DOHH2 (cell line): ENCODE results near the gene JMJD8.

Experiments
- H3F3A ChIP-seq: fragments of 200-600 bp; sonication (generic), shearing (Covaris generic); 2 replicates; pipeline ENCODE4 v1.6.0; 2016; ENCODE audit warnings: antibody characterized with exemption, mild to moderate bottlenecking; ENCODE audit not compliant: control insufficient read depth, insufficient read depth
- H3K27ac ChIP-seq: fragments of 200-600 bp; sonication (generic); 2 replicates; pipeline ENCODE4 v1.5.1; 2014; ENCODE audit warnings: low read depth, mild to moderate bottlenecking, low read length, moderate library complexity
- H3K27me3 ChIP-seq: fragments of 200-600 bp; sonication (generic); 2 replicates; pipeline ENCODE4 v1.6.1; 2014; ENCODE audit warnings: mild to moderate bottlenecking, low read length, mixed read lengths; ENCODE audit not compliant: control insufficient read depth
- H3K36me3 ChIP-seq: fragments of 200-600 bp; sonication (generic); 2 replicates; pipeline ENCODE4 v1.6.1; 2014; ENCODE audit warnings: mild to moderate bottlenecking, low read length, moderate library complexity, mixed read lengths; ENCODE audit not compliant: control insufficient read depth
- H3K4me1 ChIP-seq: fragments of 200-600 bp; sonication (generic); 2 replicates; pipeline ENCODE4 v1.6.1; 2014; ENCODE audit warnings: mild to moderate bottlenecking, low read length, mixed read lengths; ENCODE audit not compliant: control insufficient read depth
- H3K4me2 ChIP-seq: fragments of 200-600 bp; sonication (generic); 2 replicates; pipeline ENCODE4 v1.6.0; 2014; ENCODE audit warnings: mild to moderate bottlenecking, low read length, moderate library complexity
- H3K4me3 ChIP-seq: fragments of 200-600 bp; sonication (generic); 2 replicates; pipeline ENCODE4 v1.5.1; 2014; ENCODE audit warnings: mild to moderate bottlenecking, low read length, mixed read lengths
- H3K79me2 ChIP-seq: fragments of 200-600 bp; sonication (generic); 2 replicates; pipeline ENCODE4 v1.6.1; 2014; ENCODE audit warnings: mild to moderate bottlenecking, low read length, mixed read lengths; ENCODE audit not compliant: control insufficient read depth
- H3K9me2 ChIP-seq: fragments of 200-600 bp; sonication (generic); replicated peaks from 2 replicates; pipeline ENCODE4 v1.6.1; 2014; ENCODE audit warnings: mild to moderate bottlenecking, low read length, mixed read lengths; ENCODE audit not compliant: control insufficient read depth
- H3K9me3 ChIP-seq: fragments of 200-600 bp; sonication (generic); 2 replicates; pipeline ENCODE4 v1.6.1; 2014; ENCODE audit warnings: antibody characterized with exemption, low read length, mixed read lengths; ENCODE audit not compliant: control insufficient read depth, insufficient read depth
- H4K20me1 ChIP-seq: fragments of 200-600 bp; sonication (generic); 2 replicates; pipeline ENCODE4 v1.6.0; 2014; ENCODE audit warnings: low read depth, mild to moderate bottlenecking, antibody characterized with exemption, low read length, moderate library complexity; ENCODE audit not compliant: control insufficient read depth, insufficient read depth
- CTCF ChIP-seq: fragments of 200-600 bp; sonication (generic); IDR thresholded peaks from one replicate; pipeline ENCODE4 v1.5.1; 2014; ENCODE audit warnings: antibody characterized with exemption, mild to moderate bottlenecking, low read depth, low read length; ENCODE audit not compliant: poor library complexity, severe bottlenecking
- EZH2phosphoT487 ChIP-seq: fragments of 200-600 bp; sonication (generic); IDR thresholded peaks from 2 replicates; pipeline ENCODE4 v1.6.1; 2017; ENCODE audit warnings: borderline replicate concordance, mild to moderate bottlenecking, antibody characterized with exemption, low read length, moderate library complexity, mixed read lengths

The JMJD8 gene

GRCh38 chr16:638034-638543 lies 46.0 kb downstream of the JMJD8 start:
- no peak overlapping the region for H3K27ac ChIP-seq
- peaks cover 48% of the 10 kb centered on the region for H3K79me2 ChIP-seq
- no peak overlapping the region for H3K4me3 ChIP-seq
- no peaks in the 10 kb centered on the region for H4K20me1 ChIP-seq
- peaks cover 34% of the 10 kb centered on the region for H3K36me3 ChIP-seq
- H3K4me1 ChIP-seq, result peaks cover 54% of the 10 kb centered on the region
- H3F3A ChIP-seq, result peaks cover 16% of the 10 kb centered on the region
- TF ChIP-seq EZH2phosphoT487 (no peak), CTCF (no peak)
- H3K9me2 ChIP-seq, result no peaks in the 10 kb centered on the region
- no peaks in the 10 kb centered on the region for H3K27me3 ChIP-seq
- H3K4me2 ChIP-seq, result peak overlapping the region; percentile 77
- H3K9me3 ChIP-seq, result no peaks in the 10 kb centered on the region

- Histone ChIP-seq H3K79me2 (peaks cover 41% of the 10 kb centered on the region), H3K9me2 (no peaks in the 10 kb centered on the region), H3K27ac (peak overlapping the region; percentile 67), H3K4me1 (peaks cover 48% of the 10 kb centered on the region), H3K36me3 (peaks cover 30% of the 10 kb centered on the region), H3K4me2 (peak overlapping the region; percentile 95), H4K20me1 (no peaks in the 10 kb centered on the region), H3K9me3 (no peaks in the 10 kb centered on the region), H3K4me3 (peak overlapping the region; percentile 82), H3K27me3 (no peaks in the 10 kb centered on the region), H3F3A (peaks cover 16% of the 10 kb centered on the region)
- TF ChIP-seq CTCF, result no peak
- no peak for TF ChIP-seq EZH2phosphoT487
These were observed 46.8 kb downstream of the JMJD8 start for GRCh38 chr16:637081-638018.

DNA sequence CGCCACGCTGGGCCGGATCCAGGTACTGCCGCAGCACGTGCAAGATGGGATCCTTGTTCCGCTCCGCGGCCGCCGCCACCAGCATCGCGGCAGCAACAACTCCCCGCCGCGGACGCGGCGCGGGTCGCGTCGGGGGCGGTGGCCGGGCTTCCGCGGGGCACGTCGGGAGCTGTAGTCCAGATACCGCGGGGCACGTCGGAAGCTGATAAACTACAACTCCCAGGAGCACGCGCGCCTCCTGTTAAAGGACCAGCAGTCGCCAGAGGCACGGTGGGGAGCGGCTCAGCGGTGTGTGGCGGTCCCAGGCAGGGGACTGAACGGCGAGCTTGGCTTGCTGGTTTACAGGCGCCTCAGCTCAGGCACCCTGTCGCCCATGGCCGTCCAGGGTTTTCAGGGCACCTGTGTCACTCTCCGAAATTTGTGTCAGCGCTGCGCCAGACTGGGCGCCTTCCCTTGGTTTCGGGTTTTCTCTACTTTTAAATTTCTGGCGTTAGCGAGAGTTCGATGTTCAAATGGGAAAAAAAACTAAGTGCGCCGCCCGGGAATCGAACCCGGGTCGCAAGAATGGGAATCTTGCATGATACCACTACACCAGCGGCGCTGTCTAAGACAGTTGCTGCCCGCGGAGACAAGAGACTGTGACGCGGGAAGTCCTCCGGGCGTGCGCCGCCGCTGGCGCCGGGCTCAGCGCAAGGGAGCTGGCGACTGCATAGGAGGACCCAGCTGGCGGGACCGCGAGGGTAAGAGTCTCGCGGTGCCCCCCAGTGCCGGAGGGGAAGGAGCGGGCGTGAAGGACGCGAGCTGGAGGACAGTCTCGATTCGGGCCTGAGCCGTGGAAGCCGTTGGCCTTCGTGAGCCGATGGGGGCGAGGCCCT lies 47.7 kb downstream of the JMJD8 start, which contains the start of gene METTL26:
Gene METTL26 (minus strand): TSS at position 100 of the 875 bp plus-strand sequence. CDS start 15 bp downstream, at position 85.
- Histone ChIP-seq H3K4me3 (peak within 1 kb of the TSS; percentile 82), H3K79me2 (peaks cover 32% of the 10 kb centered on the region), H3K27ac (peak within 1 kb of the TSS; percentile 67), H4K20me1 (no peaks in the 10 kb centered on the region), H3K9me2 (no peaks in the 10 kb centered on the region), H3K36me3 (peaks cover 29% of the 10 kb centered on the region), H3K27me3 (no peaks in the 10 kb centered on the region), H3K4me1 (peaks cover 48% of the 10 kb centered on the region), H3F3A (peaks cover 16% of the 10 kb centered on the region), H3K9me3 (no peaks in the 10 kb centered on the region), H3K4me2 (peak within 1 kb of the TSS; percentile 95)
- no peak for TF ChIP-seq EZH2phosphoT487
- TF ChIP-seq CTCF, result no peak
